HEK293 (cell line): Measurements from ENCODE around the gene RASD2.
A peak's percentile ranks its signal among the peaks of the same experiment; 100 is the strongest.

ENCODE experiments used
- CTCF ChIA-PET: fragments of 350-600 bp; formaldehyde crosslinking; extraction: SDS; loops from one replicate; lab custom pipeline; 2021; ENCODE audit warnings: antibody characterized with exemption; lab: Yijun Ruan, JAX
- POLR2A ChIA-PET: fragments of 300-600 bp; formaldehyde crosslinking; extraction: SDS; loops from one replicate; lab custom pipeline; 2020; ENCODE audit warnings: antibody characterized with exemption, inconsistent platforms; lab: Yijun Ruan, JAX
- H3K27ac ChIP-seq: fragments of 200-500 bp; sonication (Bioruptor generic); 2 replicates; pipeline ENCODE4 v1.5.1; 2014; ENCODE audit warnings: low read depth, low read length, control low read depth, inconsistent platforms; ENCODE audit errors: extremely low read depth
- H3K36me3 ChIP-seq, 2 experiments: fragments of 200-500 bp in 1 of 2; sonication (Bioruptor generic) in 1 of 2; 1 replicate in 1 of 2; 2 replicates in 1 of 2; pipeline ENCODE4 v1.5.1; 2014 to 2017; ENCODE audit warnings: inconsistent platforms in 2 of 2, low read length in 2 of 2; ENCODE audit not compliant: control insufficient read depth in 2 of 2, insufficient read depth in 1 of 2
- H3K4me1 ChIP-seq: fragments of 200-500 bp; sonication (Bioruptor generic); 2 replicates; pipeline ENCODE4 v1.5.1; 2014; ENCODE audit warnings: mild to moderate bottlenecking, low read length, inconsistent platforms; ENCODE audit not compliant: control insufficient read depth, insufficient read depth
- H3K4me3 ChIP-seq: 2 replicates; pipeline ENCODE4 v1.5.1; 2011; ENCODE audit warnings: low read depth, mild to moderate bottlenecking, control low read depth, low read length, moderate library complexity
- H3K9me3 ChIP-seq: fragments of 200-500 bp; sonication (Bioruptor generic); 2 replicates; pipeline ENCODE4 v1.5.1; 2014; ENCODE audit warnings: low read depth, low read length, inconsistent platforms; ENCODE audit not compliant: control insufficient read depth, insufficient read depth
- EGR2 ChIP-seq: fragments of 450-650 bp; formaldehyde crosslinking; IDR thresholded peaks from 2 replicates; pipeline ENCODE4 v1.5.1; 2016; ENCODE audit warnings: low read depth, missing biosample characterization, missing genetic modification characterization
- SP2 ChIP-seq: fragments of 450-650 bp; formaldehyde crosslinking; IDR thresholded peaks from 2 replicates; pipeline ENCODE4 v1.5.1; 2016; ENCODE audit warnings: missing biosample characterization, missing genetic modification characterization
- ZFHX2 ChIP-seq: fragments of 450-650 bp; formaldehyde crosslinking; conservative IDR thresholded peaks from 2 replicates; pipeline ENCODE4 v1.5.1; 2016; ENCODE audit warnings: missing biosample characterization, missing genetic modification characterization
- ZNF114 ChIP-seq: fragments of 450-650 bp; formaldehyde crosslinking; IDR thresholded peaks from 2 replicates; pipeline ENCODE4 v1.5.0; 2017; ENCODE audit warnings: missing biosample characterization, missing genetic modification characterization
- ZNF174 ChIP-seq: fragments of 450-650 bp; formaldehyde crosslinking; IDR thresholded peaks from 2 replicates; pipeline ENCODE4 v1.5.0; 2017; ENCODE audit warnings: missing biosample characterization, mild to moderate bottlenecking, missing genetic modification characterization
- ZNF18 ChIP-seq: fragments of 450-650 bp; formaldehyde crosslinking; IDR thresholded peaks from 2 replicates; pipeline ENCODE4 v1.5.1; 2016; ENCODE audit warnings: missing biosample characterization, missing genetic modification characterization
- ZNF221 ChIP-seq: fragments of 450-650 bp; formaldehyde crosslinking; IDR thresholded peaks from 2 replicates; pipeline ENCODE4 v1.5.1; 2017; ENCODE audit warnings: missing biosample characterization, missing genetic modification characterization, borderline replicate concordance
- ZNF354C ChIP-seq: fragments of 450-650 bp; formaldehyde crosslinking; IDR thresholded peaks from 2 replicates; pipeline ENCODE4 v1.5.1; 2016; ENCODE audit warnings: missing biosample characterization, missing genetic modification characterization, low read depth, borderline replicate concordance
- ZNF394 ChIP-seq: fragments of 450-650 bp; formaldehyde crosslinking; IDR thresholded peaks from 2 replicates; pipeline ENCODE4 v1.5.1; 2016; ENCODE audit warnings: missing biosample characterization, missing genetic modification characterization, mild to moderate bottlenecking, moderate library complexity, borderline replicate concordance
- ZNF501 ChIP-seq: fragments of 450-650 bp; formaldehyde crosslinking; IDR thresholded peaks from 2 replicates; pipeline ENCODE4 v1.5.1; 2016; ENCODE audit warnings: missing biosample characterization, missing genetic modification characterization
- ZNF610 ChIP-seq: fragments of 450-650 bp; formaldehyde crosslinking; IDR thresholded peaks from 2 replicates; pipeline ENCODE4 v1.5.1; 2016; ENCODE audit warnings: missing biosample characterization, missing genetic modification characterization, borderline replicate concordance
- ZNF701 ChIP-seq: fragments of 450-650 bp; formaldehyde crosslinking; IDR thresholded peaks from 2 replicates; pipeline ENCODE4 v1.5.1; 2016; ENCODE audit warnings: missing biosample characterization, missing genetic modification characterization
- ZNF704 ChIP-seq: fragments of 450-650 bp; formaldehyde crosslinking; IDR thresholded peaks from 2 replicates; pipeline ENCODE4 v1.5.1; 2016; ENCODE audit warnings: missing biosample characterization, missing genetic modification characterization
- TF ChIP-seq, protein P1 (sequence below): fragments of 450-650 bp; formaldehyde crosslinking; IDR thresholded peaks from 2 replicates; pipeline ENCODE4 v1.5.1; 2016; ENCODE audit warnings: missing biosample characterization, missing genetic modification characterization
- TF ChIP-seq, protein P2 (sequence below): fragments of 450-650 bp; formaldehyde crosslinking; IDR thresholded peaks from 2 replicates; pipeline ENCODE4 v1.5.1; 2016; ENCODE audit warnings: missing biosample characterization, missing genetic modification characterization

The RASD2 gene

GRCh38 chr22:35564975-35565867 lies 24.6 kb downstream of the RASD2 start:
- no peaks in the 10 kb centered on the region for H3K9me3 ChIP-seq
- H3K27ac ChIP-seq, result no peak overlapping the region
- no peaks in the 10 kb centered on the region for H3K36me3 ChIP-seq
- CTCF ChIA-PET, result interaction anchor here (0.8 to 2.1 kb wide), 6 partner anchors 10 to 134 kb away, joined by 3 to 8 read pairs (median 5); no protein-coding TSS in a partner anchor
- TF ChIP-seq ZNF394 (tag by site-specific recombination) (no peak), ZNF701 (tag by site-specific recombination) (no peak), ZFHX2 (no peak; the same call in 1 of the 2 replicates), ZNF174 (tag by site-specific recombination) (no peak), ZNF354C (tag by site-specific recombination) (no peak), ZNF114 (tag by site-specific recombination) (no peak), ZNF18 (tag by site-specific recombination) (no peak), ZNF501 (tag by site-specific recombination) (no peak)
- TF ChIP-seq, protein P1, sequence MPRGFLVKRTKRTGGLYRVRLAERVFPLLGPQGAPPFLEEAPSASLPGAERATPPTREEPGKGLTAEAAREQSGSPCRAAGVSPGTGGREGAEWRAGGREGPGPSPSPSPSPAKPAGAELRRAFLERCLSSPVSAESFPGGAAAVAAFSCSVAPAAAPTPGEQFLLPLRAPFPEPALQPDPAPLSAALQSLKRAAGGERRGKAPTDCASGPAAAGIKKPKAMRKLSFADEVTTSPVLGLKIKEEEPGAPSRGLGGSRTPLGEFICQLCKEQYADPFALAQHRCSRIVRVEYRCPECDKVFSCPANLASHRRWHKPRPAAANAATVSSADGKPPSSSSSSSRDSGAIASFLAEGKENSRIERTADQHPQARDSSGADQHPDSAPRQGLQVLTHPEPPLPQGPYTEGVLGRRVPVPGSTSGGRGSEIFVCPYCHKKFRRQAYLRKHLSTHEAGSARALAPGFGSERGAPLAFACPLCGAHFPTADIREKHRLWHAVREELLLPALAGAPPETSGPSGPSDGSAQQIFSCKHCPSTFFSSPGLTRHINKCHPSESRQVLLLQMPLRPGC, result no peak
- POLR2A ChIA-PET, result no interaction called here
- no peak overlapping the region for H3K4me3 ChIP-seq
- H3K4me1 ChIP-seq, result peaks cover 9% of the 10 kb centered on the region

GRCh38 chr22:35567351-35568141 lies 26.9 kb downstream of the RASD2 start:
- POLR2A ChIA-PET, result no interaction called here
- H3K4me3 ChIP-seq, result no peak overlapping the region
- H3K36me3 ChIP-seq, result no peaks in the 10 kb centered on the region
- no peaks in the 10 kb centered on the region for H3K9me3 ChIP-seq
- H3K27ac ChIP-seq, result no peak overlapping the region
- peaks cover 4% of the 10 kb centered on the region; the same call in 1 of the 2 replicates for H3K4me1 ChIP-seq
- TF ChIP-seq ZNF704 (tag by site-specific recombination) (no peak), ZNF610 (tag by site-specific recombination) (no peak), ZNF221 (tag by site-specific recombination) (no peak), EGR2 (tag by site-specific recombination) (peak; percentile 70), SP2 (tag by site-specific recombination) (peak; percentile 5; the same call in 1 of the 2 replicates), ZFHX2 (peak; percentile 30; the same call in 1 of the 2 replicates)
- TF ChIP-seq, protein P2, sequence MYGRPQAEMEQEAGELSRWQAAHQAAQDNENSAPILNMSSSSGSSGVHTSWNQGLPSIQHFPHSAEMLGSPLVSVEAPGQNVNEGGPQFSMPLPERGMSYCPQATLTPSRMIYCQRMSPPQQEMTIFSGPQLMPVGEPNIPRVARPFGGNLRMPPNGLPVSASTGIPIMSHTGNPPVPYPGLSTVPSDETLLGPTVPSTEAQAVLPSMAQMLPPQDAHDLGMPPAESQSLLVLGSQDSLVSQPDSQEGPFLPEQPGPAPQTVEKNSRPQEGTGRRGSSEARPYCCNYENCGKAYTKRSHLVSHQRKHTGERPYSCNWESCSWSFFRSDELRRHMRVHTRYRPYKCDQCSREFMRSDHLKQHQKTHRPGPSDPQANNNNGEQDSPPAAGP (tag by site-specific recombination), result no peak
- CTCF ChIA-PET, result no interaction called here
